Loucy (cell line): ENCODE data around the gene NSD1.

ENCODE experiments used
- H2AFZ ChIP-seq: fragments of 200-600 bp; sonication (generic); 2 replicates; pipeline ENCODE4 v1.6.0; 2016; ENCODE audit warnings: antibody characterized with exemption, mild to moderate bottlenecking, low read length, moderate library complexity
- H3F3A ChIP-seq: fragments of 200-600 bp; 2 replicates; pipeline ENCODE4 v1.6.0; 2016; ENCODE audit warnings: antibody characterized with exemption, low read depth, mild to moderate bottlenecking
- H3K27me3 ChIP-seq: fragments of 200-600 bp; sonication (generic); 2 replicates; pipeline ENCODE4 v1.6.1; 2014; ENCODE audit warnings: low read length, mild to moderate bottlenecking; ENCODE audit not compliant: insufficient read depth, poor library complexity, severe bottlenecking
- H3K36me3 ChIP-seq: fragments of 200-600 bp; sonication (generic); 2 replicates; pipeline ENCODE4 v1.6.1; 2016; ENCODE audit warnings: low read length; ENCODE audit not compliant: insufficient read depth
- H3K4me1 ChIP-seq: fragments of 200-600 bp; sonication (generic); 2 replicates; pipeline ENCODE4 v1.5.1; 2014; ENCODE audit warnings: low read length, mild to moderate bottlenecking; ENCODE audit not compliant: insufficient read depth, poor library complexity, severe bottlenecking
- H3K4me2 ChIP-seq: fragments of 200-600 bp; sonication (generic); 2 replicates; pipeline ENCODE4 v1.6.0; 2014; ENCODE audit warnings: antibody characterized with exemption, low read length, low read depth, mild to moderate bottlenecking; ENCODE audit not compliant: poor library complexity, severe bottlenecking
- H3K4me3 ChIP-seq: fragments of 200-600 bp; sonication (generic); 2 replicates; pipeline ENCODE4 v1.5.1; 2014; ENCODE audit warnings: low read length, mild to moderate bottlenecking, mixed read lengths; ENCODE audit not compliant: poor library complexity, severe bottlenecking
- H3K79me2 ChIP-seq: fragments of 200-600 bp; sonication (generic); 2 replicates; pipeline ENCODE4 v1.6.1; 2014; ENCODE audit warnings: low read length; ENCODE audit not compliant: insufficient read depth
- H3K9ac ChIP-seq: fragments of 200-600 bp; sonication (generic); 2 replicates; pipeline ENCODE4 v1.6.0; 2014; ENCODE audit warnings: mild to moderate bottlenecking, low read depth, low read length, moderate library complexity; ENCODE audit not compliant: poor library complexity, severe bottlenecking
- H3K9me2 ChIP-seq: fragments of 200-600 bp; sonication (generic); replicated peaks from 2 replicates; pipeline ENCODE4 v1.6.1; 2016; ENCODE audit warnings: low read depth, low read length, mixed read lengths
- H3K9me3 ChIP-seq: fragments of 200-600 bp; sonication (generic); 2 replicates; pipeline ENCODE4 v1.6.1; 2014; ENCODE audit warnings: mild to moderate bottlenecking, antibody characterized with exemption, low read length, low read depth; ENCODE audit not compliant: insufficient read depth
- H4K20me1 ChIP-seq: fragments of 200-600 bp; sonication (generic); 2 replicates; pipeline ENCODE4 v1.6.0; 2014; ENCODE audit warnings: antibody characterized with exemption, low read length, mild to moderate bottlenecking; ENCODE audit not compliant: insufficient read depth, poor library complexity, severe bottlenecking
- CTCF ChIP-seq: fragments of 200-600 bp; sonication (generic); conservative IDR thresholded peaks from 2 replicates; pipeline ENCODE4 v1.5.1; 2014; ENCODE audit warnings: mild to moderate bottlenecking, antibody characterized with exemption, low read length
- EZH2phosphoT487 ChIP-seq: fragments of 200-600 bp; IDR thresholded peaks from 2 replicates; pipeline ENCODE4 v1.6.1; 2018; ENCODE audit warnings: antibody characterized with exemption, mild to moderate bottlenecking, moderate library complexity, borderline replicate concordance

Gene NSD1

GRCh38 chr5:177332031-177332895 is 198.7 kb downstream of the NSD1 start:
- Histone ChIP-seq H4K20me1 (no peaks in the 10 kb centered on the region), H3K9me3 (no peaks in the 10 kb centered on the region), H2AFZ (no peak overlapping the region), H3K79me2 (no peaks in the 10 kb centered on the region), H3F3A (no peaks in the 10 kb centered on the region), H3K4me1 (peaks cover 16% of the 10 kb centered on the region), H3K36me3 (peaks cover 36% of the 10 kb centered on the region; the same call in 1 of the 2 replicates), H3K27me3 (no peaks in the 10 kb centered on the region), H3K9ac (no peak overlapping the region), H3K4me3 (no peak overlapping the region), H3K4me2 (no peak overlapping the region), H3K9me2 (no peaks in the 10 kb centered on the region)
- no peak for TF ChIP-seq CTCF
- no peak for TF ChIP-seq EZH2phosphoT487

- no peak for TF ChIP-seq CTCF
- TF ChIP-seq EZH2phosphoT487, result no peak
- Histone ChIP-seq H2AFZ (no peak overlapping the region), H3K9me3 (no peaks in the 10 kb centered on the region), H3K9ac (no peak overlapping the region), H3K4me1 (peaks cover 16% of the 10 kb centered on the region), H3K9me2 (no peaks in the 10 kb centered on the region), H3K36me3 (peaks cover 40% of the 10 kb centered on the region; the same call in 1 of the 2 replicates), H4K20me1 (no peaks in the 10 kb centered on the region), H3K27me3 (no peaks in the 10 kb centered on the region), H3K79me2 (no peaks in the 10 kb centered on the region), H3F3A (no peaks in the 10 kb centered on the region), H3K4me2 (no peak overlapping the region), H3K4me3 (no peak overlapping the region)
These were observed 199.3 kb downstream of the NSD1 start for GRCh38 chr5:177332896-177333260.

- Histone ChIP-seq H3K4me1 (peaks cover 16% of the 10 kb centered on the region), H3K27me3 (no peaks in the 10 kb centered on the region), H3K9ac (no peak overlapping the region), H3K36me3 (peaks cover 40% of the 10 kb centered on the region; the same call in 1 of the 2 replicates), H3K9me2 (no peaks in the 10 kb centered on the region), H4K20me1 (no peaks in the 10 kb centered on the region), H3K4me3 (no peak overlapping the region), H3K4me2 (no peak overlapping the region), H3K79me2 (no peaks in the 10 kb centered on the region), H3K9me3 (no peaks in the 10 kb centered on the region), H2AFZ (no peak overlapping the region), H3F3A (no peaks in the 10 kb centered on the region)
- TF ChIP-seq CTCF (no peak), EZH2phosphoT487 (no peak)
These were observed 200.0 kb downstream of the NSD1 start for GRCh38 chr5:177333420-177334154.
